A673 (cell line): Measurements from ENCODE around the gene TTC39B. TPM values are rescaled to one million over a fixed set of nuclear protein-coding genes. Genes with fewer than 3 reads are reported as not detected.

Experiments
- BruUV-seq: library from RNA; stranded (reverse); fragments of 400-500 nt; replicated peaks from 2 replicates; lab custom pipeline; 2021; lab: Mats Ljungman, UMichigan
- CTCF ChIA-PET: fragments of 300-600 bp; sonication (Branson Sonifier 250); formaldehyde crosslinking; loops from one replicate; lab custom pipeline; 2022; ENCODE audit warnings: antibody characterized with exemption; lab: Charles Lee
- POLR2A ChIA-PET: fragments of 300-600 bp; sonication (Branson Sonifier 250); formaldehyde crosslinking; loops from one replicate; lab custom pipeline; 2022; ENCODE audit warnings: antibody characterized with exemption; ENCODE audit not compliant: low non-redundant PET; lab: Charles Lee
- DNase-seq: peaks from one replicate; pipeline ENCODE4 v3.0.0-alpha.2; 2015; ENCODE audit warnings: low spot score
- H3K27ac ChIP-seq: fragments of 200-600 bp; sonication (generic); 2 replicates; pipeline ENCODE4 v1.5.1; 2016; ENCODE audit warnings: mixed run types, low read depth, mild to moderate bottlenecking, mixed read lengths, antibody characterized with exemption, low read length; ENCODE audit not compliant: poor library complexity, severe bottlenecking
- H3K27me3 ChIP-seq: fragments of 200-600 bp; sonication (generic); replicated peaks from 2 replicates; pipeline ENCODE4 v1.6.1; 2017; ENCODE audit warnings: mixed run types, low read depth, mild to moderate bottlenecking, mixed read lengths, antibody characterized with exemption, low read length; ENCODE audit not compliant: insufficient read depth, poor library complexity
- H3K36me3 ChIP-seq: fragments of 200-600 bp; sonication (generic); 2 replicates; pipeline ENCODE4 v1.6.1; 2016; ENCODE audit warnings: mixed run types, mild to moderate bottlenecking, mixed read lengths, antibody characterized with exemption, low read length; ENCODE audit not compliant: insufficient read depth, poor library complexity, severe bottlenecking
- H3K4me1 ChIP-seq: fragments of 200-600 bp; sonication (generic); 2 replicates; pipeline ENCODE4 v1.6.1; 2017; ENCODE audit warnings: mixed run types, mild to moderate bottlenecking, mixed read lengths, antibody characterized with exemption, low read length; ENCODE audit not compliant: insufficient read depth, poor library complexity, severe bottlenecking
- H3K4me3 ChIP-seq: fragments of 200-600 bp; sonication (generic); 2 replicates; pipeline ENCODE4 v1.5.1; 2016; ENCODE audit warnings: low read depth, mixed run types, mild to moderate bottlenecking, mixed read lengths, low read length; ENCODE audit not compliant: poor library complexity, severe bottlenecking
- H3K9me3 ChIP-seq: fragments of 200-600 bp; sonication (generic); 2 replicates; pipeline ENCODE4 v1.6.1; 2016; ENCODE audit warnings: mixed run types, low read depth, mild to moderate bottlenecking, mixed read lengths, antibody characterized with exemption, low read length; ENCODE audit not compliant: poor library complexity, severe bottlenecking
- CTCF ChIP-seq: fragments of 300-800, 200-600 bp; sonication (generic); conservative IDR thresholded peaks from 2 replicates; pipeline ENCODE4 v1.5.1; 2017; ENCODE audit warnings: low read depth, mild to moderate bottlenecking, antibody characterized with exemption, low read length, moderate library complexity, mixed read lengths
- EZH2 ChIP-seq: fragments of 200-600 bp; sonication (generic); IDR thresholded peaks from 2 replicates; pipeline ENCODE4 v1.6.1; 2017; ENCODE audit warnings: borderline replicate concordance, low read depth, mild to moderate bottlenecking, mixed read lengths, antibody characterized with exemption, low read length; ENCODE audit not compliant: poor library complexity, severe bottlenecking
- intact Hi-C: fragments of 100-400 bp; cut with micrococcal nuclease; formaldehyde crosslinking; loops from one replicate; pipeline ENCODE4 v1.10.0; 2022; ENCODE audit not compliant: unreplicated experiment
- total RNA-seq: library from RNA; stranded (reverse); gene quantifications from 2 replicates; pipeline ENCODE4 v1.2.3, GENCODE V29; 2021

The TTC39B gene
- total RNA-seq, 1 experiment from 2014 or later, result 0.52 TPM

GRCh38 chr9:15299374-15299939 lies 7.6 kb downstream of the TTC39B start:
- DNase-seq, result no peak
- ChIA-PET CTCF (no interaction called here), POLR2A (no interaction called here)
- TF ChIP-seq CTCF, result no peak
- TF ChIP-seq EZH2, result no peak
- H3K4me1 ChIP-seq, result no peaks in the 10 kb centered on the region
- H3K9me3 ChIP-seq, result no peaks in the 10 kb centered on the region
- BruUV-seq, result no TSS peak
- H3K27ac ChIP-seq, result no peak overlapping the region
- H3K27me3 ChIP-seq, result no peaks in the 10 kb centered on the region
- no peak overlapping the region for H3K4me3 ChIP-seq
- no peaks in the 10 kb centered on the region for H3K36me3 ChIP-seq
- intact Hi-C loops, result no loop called here

DNA sequence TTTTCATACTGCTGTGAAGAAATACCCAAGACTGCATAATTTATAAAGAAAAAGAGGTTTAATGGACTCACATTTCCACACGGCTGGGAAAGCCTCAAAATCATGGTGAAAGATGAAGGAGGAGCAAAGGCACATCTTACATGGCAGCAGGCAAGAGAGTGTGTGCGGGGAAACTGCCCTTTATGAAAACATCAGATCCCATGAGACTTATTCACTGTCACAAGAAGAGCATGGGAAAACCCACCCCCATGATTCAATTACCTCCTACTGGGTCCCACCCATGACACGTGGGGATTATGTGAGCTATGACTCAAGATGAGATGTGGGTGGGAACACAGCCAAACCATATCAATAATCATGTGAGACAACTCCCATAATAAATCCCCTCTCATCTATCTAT lies 8.7 kb downstream of the TTC39B start:
- H3K9me3 ChIP-seq, result no peaks in the 10 kb centered on the region
- no TSS peak for BruUV-seq
- H3K27ac ChIP-seq, result no peak overlapping the region
- CTCF ChIA-PET, result no interaction called here
- no peak for DNase-seq
- intact Hi-C loops, result no loop called here
- no peaks in the 10 kb centered on the region for H3K4me1 ChIP-seq
- POLR2A ChIA-PET, result no interaction called here
- no peak overlapping the region for H3K4me3 ChIP-seq
- H3K27me3 ChIP-seq, result no peaks in the 10 kb centered on the region
- TF ChIP-seq EZH2 (no peak), CTCF (no peak)
- no peaks in the 10 kb centered on the region for H3K36me3 ChIP-seq

- no peaks in the 10 kb centered on the region for H3K27me3 ChIP-seq
- no peaks in the 10 kb centered on the region for H3K36me3 ChIP-seq
- no peaks in the 10 kb centered on the region for H3K9me3 ChIP-seq
- H3K4me3 ChIP-seq, result no peak overlapping the region
- H3K27ac ChIP-seq, result no peak overlapping the region
- H3K4me1 ChIP-seq, result no peaks in the 10 kb centered on the region
- no TSS peak for BruUV-seq
- ChIA-PET POLR2A (no interaction called here), CTCF (no interaction called here)
- DNase-seq, result no peak
- no peak for TF ChIP-seq CTCF
- no peak for TF ChIP-seq EZH2
- intact Hi-C loops, result no loop called here
Observed at GRCh38 chr9:15295761-15296405, 11.1 kb downstream of the TTC39B start.
